Stimulated activated CD4-positive, alpha-beta T cell treated with anti-CD3 and anti-CD28 coated beads, Interleukin-4, amount 100 ng/mL, for 48 hours (primary cell): ENCODE data around the gene PGM3.

ENCODE experiments used
- DNase-seq, 2 donors: peaks; one replicate each; pipeline ENCODE4 v3.0.0-alpha.2; 2020; ENCODE audit warnings: low read depth in 2 of 2

The PGM3 gene

GRCh38 chr6:83119742-83120300 lies 73.2 kb downstream of the PGM3 start:
- DNase-seq = no peak

DNA sequence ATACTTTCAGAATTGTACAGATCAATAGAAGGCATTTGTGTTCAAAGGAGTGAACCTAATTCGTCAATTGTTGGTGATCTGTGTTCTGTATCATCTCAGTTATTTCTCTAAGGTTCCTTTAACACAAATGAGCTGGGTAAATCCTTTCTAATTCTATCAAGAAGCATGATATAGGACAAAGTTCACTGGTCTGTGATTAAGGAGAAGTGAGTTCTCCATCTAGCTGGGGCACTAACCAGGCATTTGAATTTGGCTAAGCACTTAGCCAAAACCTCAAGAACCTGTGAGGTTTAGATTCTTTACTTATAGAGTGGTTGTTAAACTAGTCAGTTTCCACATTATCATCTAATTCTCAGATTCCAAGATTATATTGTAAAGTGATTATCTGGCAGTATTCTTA lies 75.3 kb downstream of the PGM3 start:
- DNase-seq = no peak
